NCI-H2196 treated with DMSO at 0.1 percent for 48 hours (cell line): ENCODE data around the gene C1orf21.

Experiments
- DNase-seq: peaks from one replicate; lab custom pipeline; 2025; ENCODE audit not compliant: unreplicated experiment; lab: John Stamatoyannopoulos, UW

The C1orf21 gene

DNA sequence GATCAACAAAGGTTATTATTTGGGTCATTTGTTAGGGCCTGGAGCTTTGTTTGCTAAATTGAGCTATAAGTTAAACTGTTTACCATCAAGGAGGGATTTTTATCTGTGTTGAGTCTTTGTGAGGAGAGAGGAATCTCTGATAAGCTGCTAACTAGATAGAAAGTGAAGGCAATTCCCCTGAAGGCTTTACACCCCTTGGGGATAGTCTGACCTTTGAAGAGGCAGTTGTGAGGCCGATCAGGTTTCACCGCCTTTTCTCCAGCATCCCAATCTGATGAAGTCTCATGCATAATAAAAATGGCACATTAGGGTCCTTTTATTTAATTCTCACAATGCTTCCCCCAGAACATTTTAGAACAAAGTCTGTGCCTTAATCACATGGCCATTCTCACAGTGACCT, 21.8 kb downstream of the C1orf21 start:
- DNase-seq, result no peak

DNA sequence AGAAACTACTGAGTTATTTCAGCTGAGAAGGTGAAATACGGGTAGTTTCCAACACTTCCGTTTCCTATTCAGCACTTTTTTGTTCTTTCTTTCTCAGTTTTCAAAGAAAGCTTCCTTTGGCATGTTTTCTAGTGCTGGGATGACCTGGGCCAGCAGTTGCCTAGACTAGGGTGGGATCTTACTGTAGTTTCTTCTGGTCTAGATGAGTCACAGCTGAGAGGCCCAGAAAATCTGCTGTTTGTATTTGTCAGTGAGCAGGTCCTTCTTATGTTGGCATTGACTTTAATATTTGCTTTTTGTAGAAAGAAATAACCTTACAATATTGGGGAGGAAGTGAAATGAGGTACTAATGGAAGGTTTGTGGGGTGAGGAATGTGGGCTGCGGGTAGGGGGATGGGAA, 22.2 kb downstream of the C1orf21 start:
- DNase-seq, result no peak

DNA sequence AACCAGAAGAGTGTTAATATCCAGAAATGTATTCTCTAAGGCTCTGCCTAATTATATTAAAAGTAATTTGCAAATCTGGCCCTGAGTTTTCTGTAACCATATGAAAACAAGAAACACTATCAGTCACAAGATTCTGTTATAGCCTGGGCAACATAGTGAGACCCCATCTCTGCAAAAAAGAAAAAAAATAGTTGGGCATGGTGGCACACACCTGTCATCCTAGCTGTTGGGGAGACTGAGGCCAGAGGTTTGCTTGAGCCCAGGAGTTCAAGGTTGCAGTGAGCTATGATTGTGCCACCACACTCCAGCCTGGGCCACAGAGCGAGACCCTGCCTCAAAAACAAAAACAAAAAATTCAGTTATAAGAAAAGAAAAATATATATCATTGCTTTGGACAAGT, 25.6 kb downstream of the C1orf21 start:
- DNase-seq, result no peak

DNA sequence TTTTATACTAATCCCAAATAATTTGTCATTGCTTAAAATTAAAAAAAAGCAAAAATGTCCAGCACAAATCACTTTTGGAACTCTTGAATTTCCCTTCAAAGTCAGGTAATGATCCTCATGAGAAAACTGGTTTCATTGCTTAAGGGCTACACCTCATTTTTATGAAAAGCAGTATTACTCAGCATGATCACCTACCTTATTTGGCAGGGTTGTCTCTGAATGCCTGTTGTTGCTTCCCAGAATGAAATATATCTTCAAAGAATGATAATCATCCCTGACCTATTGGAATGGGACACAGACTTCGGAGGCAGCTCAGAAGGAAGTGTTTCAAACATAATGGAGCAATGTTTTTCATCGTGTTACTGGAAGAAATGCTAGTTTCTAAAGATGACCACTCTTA, 29.7 kb downstream of the C1orf21 start:
- DNase-seq, result no peak

DNA sequence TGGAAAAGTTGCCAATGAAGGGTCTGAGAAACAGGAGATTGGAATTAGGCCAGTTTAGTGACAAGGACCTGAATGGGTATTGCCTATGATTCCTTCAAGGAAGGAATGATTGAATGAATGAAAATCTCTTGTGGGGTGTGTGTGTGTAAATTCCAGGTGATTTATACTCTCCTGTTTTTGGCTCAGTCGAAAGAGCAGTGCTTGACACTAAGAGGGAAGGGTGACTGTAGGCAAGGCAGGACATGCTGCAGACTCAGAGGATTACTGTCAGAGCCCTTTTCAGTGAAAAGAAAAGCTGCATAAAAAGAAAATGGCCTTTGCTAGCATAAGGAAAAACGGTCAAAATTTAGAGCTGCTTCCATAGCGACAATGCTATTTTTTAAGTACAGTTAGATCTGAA, 30.1 kb downstream of the C1orf21 start:
- no peak for DNase-seq

DNA sequence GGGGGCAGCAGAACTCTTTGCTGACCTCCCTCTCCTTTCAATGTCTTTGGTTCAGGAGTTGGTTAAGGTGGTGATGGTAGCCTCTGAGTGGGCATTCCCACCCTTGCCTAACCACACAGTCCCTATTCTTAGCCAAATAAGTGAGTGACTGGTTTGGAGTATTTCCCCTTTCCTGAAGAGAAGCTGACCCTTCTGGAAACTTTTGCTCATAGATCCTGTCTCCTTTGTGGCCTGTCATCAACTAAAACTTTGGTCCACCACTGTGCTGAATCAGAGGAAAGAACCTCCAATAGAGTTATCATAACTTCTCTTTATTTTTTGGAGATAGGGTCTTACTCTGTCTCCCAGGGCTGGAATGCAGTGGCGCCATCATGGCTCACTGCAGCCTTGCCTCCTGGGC, 31.1 kb downstream of the C1orf21 start:
- no peak for DNase-seq

DNA sequence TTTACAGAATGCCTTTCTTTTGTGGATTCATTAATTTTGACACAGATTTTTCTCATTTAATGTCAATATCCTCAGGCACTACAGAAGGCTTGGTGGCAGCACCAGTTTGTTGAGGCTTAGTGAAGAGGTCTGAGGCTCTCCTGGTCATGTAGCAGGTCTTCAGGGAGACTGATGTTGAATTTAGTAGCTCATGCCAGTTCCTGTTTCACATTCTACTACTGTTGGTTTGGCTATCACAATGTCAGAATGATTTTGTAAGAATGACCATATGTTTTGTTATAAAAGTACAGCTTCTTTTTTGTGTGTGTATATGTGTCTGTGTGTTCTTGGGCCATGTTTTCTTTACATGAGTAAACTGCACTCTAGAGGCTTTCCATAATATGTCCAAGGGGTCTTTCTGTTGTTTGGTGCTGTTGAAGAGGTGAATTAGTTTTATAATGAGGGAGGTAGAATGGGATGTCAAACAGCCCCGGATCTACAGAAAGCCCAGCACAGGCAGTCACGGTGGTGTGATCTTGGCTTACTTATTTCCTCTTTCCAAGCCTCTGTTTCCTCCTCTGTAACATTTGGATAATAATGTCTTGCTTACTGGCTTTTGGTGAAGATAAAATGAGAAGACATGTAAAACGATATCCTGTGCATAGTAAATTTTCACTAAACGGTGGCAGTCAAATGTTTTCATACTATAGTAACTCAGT, 32.0 kb downstream of the C1orf21 start:
- no peak for DNase-seq

DNA sequence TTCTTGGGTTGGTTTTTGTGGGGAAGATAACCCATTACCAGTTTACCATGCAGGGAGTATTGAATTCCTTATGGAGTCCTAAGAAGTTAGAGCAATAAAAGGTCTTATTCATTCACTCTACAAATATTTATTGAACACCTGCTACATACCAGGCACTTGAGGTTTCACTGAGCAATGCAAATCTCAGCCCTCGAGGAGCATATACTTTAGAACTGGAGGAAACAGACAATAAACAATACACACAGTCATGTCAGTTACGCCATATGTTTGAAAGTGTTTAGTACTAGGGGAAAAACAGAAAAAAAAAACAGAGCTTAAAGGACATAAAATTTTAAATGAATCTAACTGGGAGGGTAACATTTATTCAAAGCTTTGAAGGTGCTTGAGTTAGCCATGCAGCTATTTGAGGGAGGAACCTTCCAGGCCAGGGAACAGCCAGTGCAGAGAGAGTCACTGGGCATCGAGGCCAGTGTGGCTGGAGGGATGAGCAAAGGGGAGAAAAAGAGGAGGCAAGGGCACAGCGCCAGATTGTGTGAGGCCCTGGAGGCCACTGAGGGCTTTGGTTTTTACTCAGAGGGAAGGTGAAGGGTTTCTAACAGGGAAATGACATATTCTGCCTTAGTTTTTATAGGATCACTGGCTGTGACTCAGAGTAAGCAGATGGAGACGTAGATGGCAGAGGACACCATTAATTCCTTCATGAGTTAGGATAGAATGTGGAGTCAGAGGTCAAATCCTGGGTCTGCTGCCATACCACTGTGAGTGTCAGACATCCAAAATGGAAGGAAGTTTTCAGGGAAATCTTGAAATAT, 32.7 kb downstream of the C1orf21 start:
- no peak for DNase-seq

DNA sequence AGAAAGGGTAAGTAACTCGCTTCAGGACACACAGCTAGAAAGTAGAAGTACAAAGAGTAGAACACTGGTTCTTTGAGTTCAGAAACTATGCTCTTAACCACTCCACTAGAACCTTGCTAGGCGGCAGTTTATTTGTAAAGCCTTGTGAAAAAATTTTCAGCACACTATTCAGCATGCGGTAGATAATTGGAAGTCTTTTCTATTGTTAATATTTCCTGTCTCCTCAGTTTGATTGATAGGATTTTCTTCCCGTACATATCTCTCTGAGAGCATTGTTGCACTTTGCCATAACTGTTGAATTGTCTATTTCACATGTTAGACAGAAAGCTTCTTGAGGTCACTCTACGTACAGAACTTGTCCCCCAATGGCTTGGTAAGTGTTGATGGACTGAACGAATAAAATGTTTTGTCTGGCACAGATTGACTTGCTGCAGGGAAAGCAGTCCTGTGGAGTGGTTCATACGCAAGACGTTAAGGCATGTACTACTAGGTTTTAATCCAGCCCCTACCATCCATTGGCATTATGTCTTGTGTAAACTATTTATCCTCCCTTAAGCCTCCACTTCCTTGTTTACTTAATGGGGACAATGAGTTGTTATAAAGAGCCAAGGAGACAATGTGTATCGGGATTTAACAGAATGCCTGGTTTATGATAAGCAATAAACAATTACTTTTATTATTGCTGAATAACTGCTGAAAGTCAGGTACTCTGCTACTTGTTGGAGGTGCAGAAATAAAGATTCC, 35.8 kb downstream of the C1orf21 start:
- DNase-seq, result no peak

DNA sequence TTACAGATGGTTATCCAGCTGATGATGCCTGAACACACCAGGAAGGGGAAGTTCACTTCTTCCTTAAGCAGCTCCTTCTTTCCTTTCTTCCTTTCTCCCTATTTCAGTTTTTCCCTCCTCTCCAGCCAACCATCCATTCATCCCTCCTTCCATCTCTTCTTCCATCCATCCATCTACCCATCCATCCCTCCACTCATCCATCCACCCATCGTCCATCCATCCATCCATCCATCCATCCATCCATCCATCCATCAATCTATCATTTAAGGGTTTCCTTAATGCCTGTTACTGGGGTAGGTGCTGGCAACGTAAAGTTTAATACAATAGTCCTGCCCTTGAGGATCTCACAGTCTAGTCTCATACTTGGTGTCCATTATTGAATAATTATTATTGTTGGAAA, 36.8 kb downstream of the C1orf21 start:
- no peak for DNase-seq

DNA sequence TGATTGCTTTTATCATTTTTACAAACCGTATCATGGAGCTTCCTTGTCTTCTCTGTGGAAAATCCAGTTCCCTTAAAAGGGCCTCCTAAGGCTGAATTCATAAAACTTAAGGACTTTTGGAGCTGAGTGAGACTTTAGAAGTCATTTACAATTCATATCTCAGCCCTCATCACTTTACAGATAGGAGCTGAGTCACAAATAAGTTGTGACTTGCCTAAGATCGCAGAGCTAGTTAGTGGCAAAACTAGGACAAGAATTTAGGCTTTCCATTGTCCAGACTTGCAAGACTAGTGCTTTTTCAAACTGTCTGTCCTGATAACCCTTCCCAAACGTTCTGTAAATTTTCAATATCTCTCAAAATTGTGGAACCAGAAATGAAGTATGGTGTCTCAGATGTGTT, 37.3 kb downstream of the C1orf21 start:
- no peak for DNase-seq

DNA sequence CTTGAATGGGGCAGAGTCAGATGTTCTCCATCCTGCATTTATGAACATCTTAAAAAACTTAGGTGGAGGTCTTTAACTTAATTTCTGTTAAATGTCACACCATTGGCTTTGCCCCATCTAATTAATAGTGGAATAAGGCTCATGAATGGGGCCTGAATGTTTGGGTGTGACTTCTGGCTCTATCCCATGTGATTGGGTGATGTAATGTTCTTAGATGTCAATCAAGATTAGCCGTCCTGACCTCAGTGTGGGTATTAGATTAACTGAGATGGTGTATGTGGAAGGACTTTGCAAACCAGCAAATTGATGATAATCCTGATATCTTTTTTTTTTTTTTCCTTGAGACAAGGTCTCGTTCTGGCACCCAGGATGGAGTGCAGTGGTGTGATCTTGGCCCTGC, 38.1 kb downstream of the C1orf21 start:
- no peak for DNase-seq

DNA sequence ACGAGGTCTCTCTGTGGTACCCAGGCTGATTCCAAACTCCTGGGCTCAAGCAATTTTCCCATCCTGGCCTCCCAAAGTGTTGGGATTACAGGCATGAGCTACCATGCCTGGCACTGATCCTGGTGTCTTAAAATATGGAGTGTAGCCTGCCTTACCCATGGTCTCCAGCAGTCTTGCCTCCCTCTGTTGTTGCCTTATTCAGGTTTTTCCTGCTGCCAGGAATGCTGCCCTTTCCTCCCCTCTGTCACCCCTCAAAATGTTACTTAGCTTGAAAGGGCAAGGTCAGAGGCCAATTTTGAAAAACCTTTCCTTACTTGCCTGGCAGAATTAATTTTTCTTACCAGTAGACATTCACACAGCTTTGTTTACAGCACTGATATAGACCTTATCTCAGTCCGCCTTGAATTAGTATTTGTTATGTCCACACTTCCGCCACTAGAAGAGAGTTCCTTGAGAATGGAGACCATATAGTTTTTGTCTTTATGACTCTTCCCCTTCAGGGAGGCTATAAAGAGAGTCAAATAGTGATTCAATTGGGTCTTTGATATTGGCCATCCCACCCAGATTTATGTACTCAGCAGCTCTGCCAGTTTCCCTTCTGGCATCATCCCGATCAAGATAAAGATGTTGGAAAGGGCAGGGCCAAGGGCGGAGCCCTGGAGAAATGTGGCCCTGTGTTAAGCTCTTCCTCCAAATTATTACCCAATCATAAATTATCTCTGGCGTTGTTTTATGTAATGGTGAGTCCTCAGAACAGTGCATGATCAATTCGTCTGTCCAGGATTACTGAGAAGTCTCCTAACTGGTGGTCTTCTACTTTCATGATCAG, 38.8 kb downstream of the C1orf21 start:
- DNase-seq, result no peak

DNA sequence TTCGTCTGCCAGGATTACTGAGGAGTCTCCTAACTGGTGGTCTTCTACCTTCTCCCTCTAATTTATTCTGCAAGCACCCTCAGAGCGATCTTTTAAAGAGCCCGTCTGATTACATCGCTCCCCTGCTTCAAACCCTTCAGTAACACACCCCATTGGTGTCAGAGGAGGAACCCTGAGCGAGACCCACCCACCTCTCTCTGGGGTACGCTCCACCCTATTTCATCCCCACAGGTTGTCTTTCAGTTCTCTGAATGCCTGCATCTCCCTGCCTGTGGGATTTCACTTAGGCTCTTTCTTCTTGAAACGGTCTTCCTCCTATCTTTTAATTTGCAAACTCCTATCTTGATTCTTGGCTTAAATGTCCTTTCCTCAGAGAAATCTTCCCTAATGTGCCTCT, 39.4 kb downstream of the C1orf21 start:
- DNase-seq, result no peak

DNA sequence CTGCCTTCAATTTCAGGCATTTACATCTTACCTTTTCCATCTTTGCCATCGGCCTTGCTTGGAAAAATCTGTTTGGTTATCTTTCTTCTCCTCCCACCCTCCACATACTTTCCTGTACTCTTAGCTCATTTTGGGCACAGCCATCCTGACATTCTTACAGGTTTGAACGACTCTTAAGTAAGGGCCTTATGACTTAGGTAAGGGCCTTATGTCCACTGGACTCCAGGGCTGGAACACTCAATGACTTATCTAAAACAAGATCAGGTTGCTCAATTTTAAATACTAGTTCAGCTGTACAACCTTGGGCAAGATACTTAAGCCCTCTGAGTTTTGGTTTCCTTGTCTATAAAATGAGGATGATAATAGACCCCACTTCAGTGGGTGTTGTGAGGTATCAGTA, 40.9 kb downstream of the C1orf21 start:
- no peak for DNase-seq

DNA sequence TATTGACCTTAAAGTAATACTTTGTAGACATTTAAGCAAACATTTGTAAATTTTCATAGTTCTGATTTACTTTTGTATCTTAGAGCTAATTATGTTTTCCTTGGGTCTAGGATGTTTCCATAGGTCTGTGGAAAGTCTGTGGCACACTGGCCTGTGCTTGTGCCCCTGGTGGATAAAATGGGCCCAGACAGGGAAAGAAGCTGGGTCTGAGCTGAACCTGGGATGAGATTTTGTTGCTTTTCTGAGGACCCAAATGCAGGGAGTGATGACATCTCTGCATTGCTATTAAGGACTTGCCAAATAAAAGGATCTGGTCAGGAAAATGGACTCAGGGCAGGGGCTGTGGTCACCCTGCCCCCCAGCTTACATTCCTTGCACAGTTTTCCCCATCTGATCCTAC, 41.8 kb downstream of the C1orf21 start:
- DNase-seq, result no peak

DNA sequence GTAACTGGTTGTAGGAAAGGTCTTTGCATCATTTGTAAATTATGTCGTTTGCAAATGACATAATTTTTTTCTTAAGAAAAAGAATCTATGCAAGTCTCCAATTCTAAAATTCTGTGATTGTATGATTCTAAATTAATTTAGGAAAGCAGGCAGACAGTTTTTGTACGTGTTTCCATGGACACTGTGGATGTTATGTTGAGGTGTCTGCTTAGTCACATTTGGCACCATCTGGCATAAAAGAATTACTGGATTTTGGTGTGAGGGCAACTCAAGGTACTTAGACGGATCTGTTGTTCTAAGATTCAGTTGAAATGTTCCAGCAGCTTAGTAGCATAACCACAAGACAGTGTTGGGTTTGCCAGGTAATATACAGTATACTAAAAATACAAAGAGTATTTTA, 42.5 kb downstream of the C1orf21 start:
- no peak for DNase-seq

DNA sequence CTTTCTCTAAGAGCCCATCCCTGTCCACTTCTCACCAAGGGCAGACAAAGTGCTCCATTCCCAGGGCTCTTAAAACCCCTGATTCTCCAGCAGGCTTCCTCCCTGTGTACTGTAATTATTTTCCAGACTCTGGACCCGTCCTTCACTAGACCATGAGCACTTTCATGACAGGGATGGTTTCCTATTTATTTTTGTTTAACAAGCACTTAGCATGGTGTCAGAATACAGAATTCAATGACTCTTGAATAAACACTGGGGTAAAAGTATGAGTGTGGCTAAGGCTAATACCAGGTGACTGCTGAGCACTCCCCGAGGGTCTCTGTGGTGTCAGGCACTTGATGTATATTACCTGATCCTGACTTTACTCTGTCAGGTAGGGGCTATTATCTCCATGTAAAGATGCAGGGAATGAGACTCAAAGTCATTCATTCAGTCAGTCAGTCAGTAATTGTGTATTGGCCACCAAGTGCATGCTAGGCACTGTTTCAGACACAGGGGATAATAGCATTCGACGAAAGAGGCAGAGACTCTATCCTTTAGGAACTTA, 47.2 kb downstream of the C1orf21 start:
- no peak for DNase-seq

DNA sequence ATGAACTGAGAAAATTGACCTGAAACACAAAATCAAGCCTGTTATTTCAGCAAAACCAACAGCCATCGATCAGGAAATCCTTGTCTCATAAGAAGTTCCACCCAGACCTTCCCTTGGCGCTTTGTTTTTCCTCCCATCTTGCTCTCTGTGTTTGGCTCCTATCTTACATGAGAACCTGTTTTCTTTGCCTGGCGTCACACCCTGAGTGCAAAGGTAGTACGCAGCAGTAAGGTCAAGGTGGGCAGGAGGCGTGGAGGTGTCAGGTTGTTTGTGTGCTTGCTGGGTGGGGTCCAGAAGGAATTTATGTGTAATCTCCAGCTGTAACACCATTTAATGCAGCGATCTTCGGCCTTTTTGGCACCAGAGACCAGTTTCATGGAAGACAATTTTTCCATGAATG, 50.5 kb downstream of the C1orf21 start:
- DNase-seq, result no peak

DNA sequence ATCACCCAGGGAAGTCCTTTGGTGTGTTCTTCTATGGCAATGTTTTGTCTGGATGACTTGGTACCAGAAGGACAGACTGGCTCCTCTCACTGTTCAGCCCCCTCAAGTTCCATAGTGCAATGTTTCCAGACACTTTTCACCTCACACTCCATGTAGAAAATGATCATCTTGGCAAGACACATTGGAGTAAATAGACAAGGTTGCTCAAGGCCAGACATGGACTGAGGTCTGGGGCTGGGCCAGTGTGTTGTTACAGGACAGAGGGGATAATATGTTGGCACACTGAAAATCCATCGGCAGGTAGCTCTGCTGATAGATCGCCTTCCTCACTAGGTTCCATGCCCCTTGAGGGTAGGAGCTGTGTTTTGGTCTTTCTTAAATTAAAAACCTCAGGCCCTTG, 51.5 kb downstream of the C1orf21 start:
- no peak for DNase-seq

DNA sequence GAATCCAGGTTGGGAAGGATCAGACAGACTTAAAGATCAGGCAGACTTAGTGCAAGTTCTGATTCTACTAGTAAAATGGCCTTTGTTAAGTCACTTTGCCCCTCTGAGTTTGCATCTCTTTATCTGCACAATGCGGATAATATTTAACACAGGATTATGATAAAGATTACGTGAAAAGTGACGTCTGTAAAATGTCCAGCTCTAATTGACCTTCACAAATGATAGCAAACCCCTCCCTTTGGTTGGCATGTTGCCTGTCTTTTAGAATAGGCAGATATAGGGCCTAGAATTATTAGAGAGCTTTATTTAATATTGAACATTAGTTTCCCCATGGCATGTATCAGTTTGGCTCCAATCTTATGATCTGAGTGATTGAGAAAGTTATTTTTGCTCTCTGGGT, 55.4 kb downstream of the C1orf21 start:
- DNase-seq, result no peak
